Measurements from ENCODE around the gene ALPG. TPM values are rescaled to one million over a fixed set of nuclear protein-coding genes. Genes with fewer than 3 reads are reported as not detected.
"Not testable (repeated sequence)": the region's sequence is repeated elsewhere in the genome, so short reads cannot be mapped to it uniquely, and the experiment has no call there.

The ALPG gene
- total RNA-seq, 1 donor from 2014 or later, result not detected

DNA sequence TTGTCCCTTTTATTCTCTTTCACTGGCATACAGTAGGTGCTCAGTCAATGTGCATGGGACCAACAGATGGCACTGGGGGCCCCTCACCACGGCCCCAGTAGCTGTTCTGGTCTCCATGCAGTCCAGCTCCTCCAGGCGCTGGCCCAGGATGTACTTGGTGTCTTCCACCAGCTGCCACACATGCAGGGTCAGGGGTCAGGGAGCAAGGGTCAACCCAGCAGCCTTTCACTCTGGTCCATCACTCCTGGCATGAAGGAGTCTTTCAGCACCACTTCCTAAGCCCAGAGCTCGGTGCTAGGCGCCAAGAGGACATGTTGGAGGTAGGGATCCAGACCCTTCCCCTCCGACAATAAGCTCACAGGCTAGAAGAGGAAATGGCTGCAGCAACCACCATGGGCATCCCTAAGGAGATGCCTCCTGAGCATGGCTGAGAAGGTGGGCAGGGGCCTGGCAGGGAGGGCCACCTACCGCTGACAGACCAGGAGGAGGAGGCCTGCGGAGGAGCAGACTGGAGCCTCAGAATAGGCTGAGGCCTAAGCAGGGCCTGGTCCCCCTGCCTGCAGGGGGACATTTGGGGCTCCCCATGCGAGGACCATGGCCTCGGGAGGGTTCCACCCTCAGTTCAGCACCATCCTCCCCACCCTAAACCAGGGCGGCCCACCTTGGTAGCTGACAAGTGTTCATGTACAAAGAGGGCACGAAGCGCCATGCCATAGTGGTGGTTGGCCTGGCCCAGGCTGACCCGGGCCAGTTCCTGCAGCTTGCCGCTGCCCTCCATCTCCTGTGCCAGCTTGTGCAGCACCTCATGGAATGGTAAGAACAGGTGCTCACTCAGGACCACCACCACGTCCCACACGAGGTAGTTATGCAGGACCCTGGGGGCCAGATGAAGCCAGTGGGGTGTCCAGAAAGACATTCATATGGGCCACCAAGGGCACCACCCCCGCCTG lies 10.2 kb downstream of the ALPG start:
- no peak for DNase-seq
- intact Hi-C loops (cut with micrococcal nuclease), result no loop called here

DNA sequence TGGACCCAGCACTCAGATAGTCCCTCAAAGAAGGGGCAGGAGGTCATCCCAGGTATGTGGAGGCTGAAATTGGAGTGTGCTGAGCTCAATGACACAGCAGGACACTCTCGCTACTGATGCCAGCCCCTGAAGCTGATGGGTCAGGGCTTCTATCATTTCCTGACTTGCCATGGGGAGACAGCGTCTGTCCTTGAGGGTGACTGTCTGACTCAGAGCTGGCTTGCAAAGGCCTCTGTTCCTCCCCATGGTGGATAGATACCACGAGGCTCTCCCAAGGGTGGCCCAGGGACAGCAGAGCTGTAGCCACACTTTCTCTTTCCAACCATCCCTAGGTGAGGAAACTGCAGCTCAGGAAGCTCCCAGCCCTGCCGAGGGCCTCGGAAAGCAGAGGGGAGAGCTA lies 10.8 kb downstream of the ALPG start:
- ATAC-seq, result no peak
- intact Hi-C loops (cut with micrococcal nuclease), result no loop called here
- no peak for DNase-seq

More for the DNA sequence above, 10.2 kb downstream of the ALPG start:
- ATAC-seq, result no peak

DNA sequence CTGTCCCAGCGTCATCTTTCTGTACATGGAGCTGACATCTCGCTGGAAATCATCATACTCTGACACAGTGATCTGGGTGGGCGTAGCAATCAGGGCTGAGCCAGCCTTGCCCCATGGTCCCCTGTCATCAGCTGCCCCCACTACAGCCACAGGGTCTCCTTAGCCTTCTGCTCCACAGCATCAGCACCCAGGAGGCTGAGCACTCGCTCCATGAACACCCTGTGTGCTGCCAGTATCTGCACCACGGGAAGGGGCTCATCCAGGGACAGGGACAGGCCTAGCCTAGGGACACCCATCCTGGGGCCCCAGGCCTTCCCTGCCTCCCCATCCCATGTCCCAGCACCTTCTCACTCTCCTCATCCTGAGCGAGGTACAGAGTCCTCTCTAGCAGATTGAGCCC lies 11.4 kb downstream of the ALPG start:
- ATAC-seq, result no peak
- intact Hi-C loops (cut with micrococcal nuclease), result no loop called here

DNA sequence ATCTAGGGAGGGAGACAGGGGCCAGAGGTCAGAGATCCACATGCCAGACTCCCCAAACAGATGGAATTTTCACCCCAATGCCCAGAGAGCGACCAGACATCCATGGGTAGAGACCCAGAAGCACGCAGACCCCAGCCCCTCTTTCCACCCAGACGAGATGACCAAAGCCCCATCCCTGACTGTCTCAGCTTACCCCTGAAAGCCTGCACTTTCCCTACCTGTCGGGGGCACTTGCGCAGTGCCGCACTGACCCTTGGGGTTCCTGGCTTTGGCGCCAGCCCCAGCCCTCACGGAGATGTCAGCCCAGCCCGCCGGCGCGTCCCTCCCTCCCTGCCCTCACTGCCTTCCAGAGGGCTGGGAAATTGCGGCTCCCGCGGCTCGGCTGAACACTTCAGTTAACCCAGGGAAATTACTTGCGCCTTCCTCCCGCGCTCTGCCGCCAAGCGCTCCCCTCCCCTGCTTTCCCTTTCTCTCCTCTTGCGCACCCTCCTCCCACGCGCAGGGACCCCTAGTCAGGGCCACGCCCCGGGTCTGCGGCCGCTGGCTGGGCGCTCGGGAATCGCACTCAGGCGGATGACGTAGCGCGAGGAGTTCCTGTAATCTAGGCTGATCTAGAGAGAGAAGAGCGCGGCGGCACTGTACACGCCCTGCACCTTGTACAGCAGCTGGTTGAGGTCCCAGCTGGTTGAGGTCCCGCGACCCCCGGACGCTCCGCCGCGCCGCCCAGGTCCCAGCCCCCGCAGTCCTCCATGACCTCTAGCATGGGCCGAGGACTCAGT lies 12.0 kb downstream of the ALPG start:
- intact Hi-C loops (cut with micrococcal nuclease), result no loop called here
- DNase-seq, result no peak
- ATAC-seq, result no peak

More for the DNA sequence above, 11.4 kb downstream of the ALPG start:
- DNase-seq, result no peak

DNA sequence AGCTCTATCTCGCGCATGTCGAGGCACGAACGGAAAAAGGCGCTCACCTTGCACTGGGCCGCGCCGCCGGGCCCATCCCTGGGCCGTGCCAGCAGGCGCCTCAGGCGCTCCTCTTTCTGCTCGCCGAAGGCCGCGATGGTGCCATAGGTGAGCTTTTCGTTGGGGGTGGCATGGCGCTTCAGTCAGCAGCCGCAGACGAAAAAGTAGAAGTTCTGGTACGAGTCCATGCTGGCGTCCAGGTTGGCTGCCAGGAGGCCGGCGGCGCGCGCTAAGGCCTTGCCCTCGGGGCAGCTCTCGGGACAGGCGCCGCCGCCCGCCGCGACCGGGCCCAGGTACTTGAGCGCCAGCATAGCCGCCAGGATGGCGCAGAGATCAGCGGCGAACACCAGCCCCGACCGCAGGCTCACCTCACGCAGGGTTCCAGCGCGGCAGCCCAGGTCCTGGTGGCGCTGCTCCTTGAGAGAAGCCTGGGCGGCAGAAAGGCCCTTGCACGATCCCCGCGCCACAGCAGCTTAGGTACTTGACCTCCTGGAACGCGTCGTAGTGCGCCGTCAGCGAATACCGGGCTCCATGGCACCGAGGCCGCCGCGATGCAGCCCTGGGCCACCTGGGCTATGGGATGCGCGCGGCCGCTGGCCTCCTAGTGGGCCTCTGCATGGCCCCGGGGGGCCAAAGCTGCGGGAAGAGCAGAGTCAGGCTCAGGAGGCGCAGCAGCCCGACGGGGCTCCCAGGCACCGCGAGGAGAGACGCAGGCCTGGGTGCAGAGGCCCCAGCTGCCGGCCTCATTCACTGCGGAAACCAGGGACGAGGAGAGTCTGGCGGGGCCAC lies 12.8 kb downstream of the ALPG start:
- intact Hi-C loops (cut with micrococcal nuclease), result no loop called here
- ATAC-seq (no peak), DNase-seq (no peak)

DNA sequence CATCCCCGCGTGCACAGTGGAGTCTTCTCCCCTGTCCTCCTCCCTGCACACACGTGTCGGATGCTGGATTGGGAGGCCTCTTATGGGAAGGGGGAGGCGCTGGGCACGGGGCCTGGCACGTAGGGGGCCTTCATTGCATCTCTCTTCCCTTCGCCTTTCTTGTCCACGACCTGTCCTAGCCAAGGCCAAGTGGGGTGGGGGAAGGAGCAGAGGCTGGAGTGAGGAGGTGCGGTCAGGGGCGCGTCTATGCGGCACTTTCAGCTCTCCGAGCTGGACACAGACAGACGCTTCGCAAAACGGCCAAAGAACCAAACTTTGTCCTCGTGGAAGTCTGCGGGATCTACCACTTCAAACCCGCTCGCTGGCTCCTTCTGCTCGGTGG lies 13.4 kb downstream of the ALPG start:
- intact Hi-C loops (cut with micrococcal nuclease), result no loop called here
- ATAC-seq, result no peak

DNA sequence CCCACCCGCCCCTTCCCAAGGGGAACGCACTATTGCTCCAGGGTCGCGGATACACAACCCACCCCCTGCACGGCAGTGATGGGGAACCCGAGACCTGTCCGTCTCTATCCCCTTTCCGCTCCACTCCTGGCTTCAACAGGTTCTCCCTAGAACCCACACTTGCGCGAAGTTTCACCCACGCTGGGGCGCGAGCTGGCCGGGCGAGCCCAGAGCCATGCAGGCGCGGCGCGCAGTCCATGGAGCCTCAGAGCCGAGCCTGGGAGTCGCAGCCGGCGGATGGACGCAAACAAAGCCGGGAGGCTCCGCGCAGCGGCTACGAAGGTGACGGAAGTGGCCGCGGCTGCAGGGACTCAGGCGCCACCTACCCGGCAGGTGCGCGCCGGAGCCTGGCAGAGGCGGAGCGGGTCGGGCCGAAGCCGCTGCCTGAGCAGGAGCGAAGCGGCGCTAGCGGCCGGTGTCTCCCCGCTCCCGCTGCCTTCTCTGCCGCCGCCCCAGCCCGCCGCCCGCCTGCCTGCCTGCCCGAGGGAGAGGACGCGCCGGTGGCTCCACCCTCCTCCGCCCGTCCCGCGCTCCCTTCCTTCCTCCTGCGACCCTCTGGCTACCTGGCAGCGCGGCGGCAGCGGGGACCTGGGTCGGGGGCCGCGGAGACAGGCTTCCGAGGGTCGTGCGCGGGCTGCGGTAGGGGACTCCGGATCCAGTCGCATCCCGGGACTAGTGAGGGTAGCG lies 14.0 kb downstream of the ALPG start:
- DNase-seq (no peak), ATAC-seq (peak; percentile 30)
- intact Hi-C loops (cut with micrococcal nuclease), result no loop called here

More for the DNA sequence above, 13.4 kb downstream of the ALPG start:
- no peak for DNase-seq

DNA sequence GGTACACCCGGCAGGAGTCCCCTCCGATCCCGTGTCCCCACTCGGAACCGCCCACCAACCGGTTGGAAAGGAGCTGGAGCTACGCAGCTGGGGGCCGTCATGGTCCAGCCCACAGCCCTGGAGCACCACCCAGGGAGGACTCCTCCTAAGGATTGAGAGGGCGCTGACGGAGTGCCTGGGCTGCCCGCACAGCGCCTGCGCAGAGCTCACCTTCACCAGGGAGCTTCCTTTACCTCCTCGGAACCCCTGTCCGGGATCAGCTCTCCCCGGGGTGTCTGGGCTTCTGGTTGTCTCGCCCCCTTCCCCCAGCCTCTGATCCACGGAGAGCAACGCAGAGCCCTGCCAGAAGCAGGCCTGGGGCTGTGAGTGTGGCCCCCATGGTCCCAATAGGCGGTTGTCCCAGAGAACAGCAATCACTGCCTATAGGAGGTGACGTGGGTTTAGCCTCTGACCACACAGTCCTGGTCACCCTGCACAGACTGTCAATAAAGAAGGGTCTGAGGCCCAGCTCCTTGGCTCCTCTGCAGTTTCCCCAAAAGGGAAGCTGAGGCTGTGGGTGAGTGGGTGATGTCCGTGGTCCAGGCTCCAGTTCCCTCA lies 14.6 kb downstream of the ALPG start:
- ATAC-seq, result no peak
- DNase-seq, result no peak
- intact Hi-C loops (cut with micrococcal nuclease), result no loop called here

DNA sequence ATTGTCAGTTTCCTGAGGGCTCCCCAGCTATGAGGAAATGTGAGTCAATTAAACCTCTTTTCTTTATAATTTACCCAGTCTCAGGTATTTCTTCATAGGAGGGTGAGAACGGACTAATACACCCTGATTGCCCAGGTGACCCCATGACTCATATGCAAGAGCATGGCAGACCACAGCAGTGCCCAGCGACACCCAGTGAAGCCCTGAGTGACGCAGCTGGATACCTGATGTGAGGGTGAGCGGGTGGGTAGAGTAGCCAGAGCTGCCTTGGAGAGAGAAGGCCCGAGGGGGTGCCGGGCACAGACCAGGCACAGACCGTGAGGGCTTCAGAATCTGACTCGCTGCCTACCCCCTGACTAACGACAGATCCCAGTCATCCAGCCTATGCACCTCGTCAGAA lies 15.4 kb downstream of the ALPG start:
- DNase-seq (no peak), ATAC-seq (no peak)
- intact Hi-C loops (cut with micrococcal nuclease), result no loop called here

DNA sequence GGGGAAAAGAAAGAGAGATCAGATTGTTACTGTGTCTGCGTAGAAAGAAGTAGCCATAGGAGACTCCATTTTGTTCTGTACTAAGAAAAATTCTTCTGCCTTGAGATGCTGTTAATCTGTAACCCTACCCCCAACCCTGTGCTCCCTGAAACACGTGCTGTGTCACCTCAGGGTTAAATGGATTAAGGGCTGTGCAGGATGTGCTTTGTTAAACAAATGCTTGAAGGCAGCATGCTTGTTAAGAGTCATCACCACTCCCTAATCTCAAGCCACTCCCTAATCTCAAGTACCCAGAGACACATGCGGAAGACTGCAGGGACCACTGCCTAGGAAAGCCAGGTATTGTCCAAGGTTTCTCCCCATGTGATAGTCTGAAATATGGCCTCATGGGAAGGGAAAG lies 16.4 kb downstream of the ALPG start:
- ATAC-seq; intact Hi-C loops (cut with micrococcal nuclease); DNase-seq: not testable (repeated sequence)

DNA sequence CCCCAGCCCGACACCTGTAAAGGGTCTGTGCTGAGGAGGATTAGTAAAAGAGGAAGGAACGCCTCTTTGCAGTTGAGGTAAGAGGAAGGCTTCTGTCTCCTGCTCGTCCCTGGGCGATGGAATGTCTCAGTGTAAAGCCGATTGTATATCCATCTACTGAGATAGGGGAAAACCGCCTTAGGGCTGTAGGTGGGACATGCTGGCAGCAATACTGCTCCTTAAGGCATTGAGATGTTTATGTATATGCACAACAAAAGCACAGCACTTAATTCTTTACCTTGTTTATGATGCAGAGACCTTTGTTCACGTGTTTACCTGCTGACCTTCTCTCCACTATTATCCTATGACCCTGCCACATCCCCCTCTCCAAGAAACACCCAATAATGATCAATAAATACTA lies 16.8 kb downstream of the ALPG start:
- ATAC-seq; intact Hi-C loops (cut with micrococcal nuclease): not testable (repeated sequence)

DNA sequence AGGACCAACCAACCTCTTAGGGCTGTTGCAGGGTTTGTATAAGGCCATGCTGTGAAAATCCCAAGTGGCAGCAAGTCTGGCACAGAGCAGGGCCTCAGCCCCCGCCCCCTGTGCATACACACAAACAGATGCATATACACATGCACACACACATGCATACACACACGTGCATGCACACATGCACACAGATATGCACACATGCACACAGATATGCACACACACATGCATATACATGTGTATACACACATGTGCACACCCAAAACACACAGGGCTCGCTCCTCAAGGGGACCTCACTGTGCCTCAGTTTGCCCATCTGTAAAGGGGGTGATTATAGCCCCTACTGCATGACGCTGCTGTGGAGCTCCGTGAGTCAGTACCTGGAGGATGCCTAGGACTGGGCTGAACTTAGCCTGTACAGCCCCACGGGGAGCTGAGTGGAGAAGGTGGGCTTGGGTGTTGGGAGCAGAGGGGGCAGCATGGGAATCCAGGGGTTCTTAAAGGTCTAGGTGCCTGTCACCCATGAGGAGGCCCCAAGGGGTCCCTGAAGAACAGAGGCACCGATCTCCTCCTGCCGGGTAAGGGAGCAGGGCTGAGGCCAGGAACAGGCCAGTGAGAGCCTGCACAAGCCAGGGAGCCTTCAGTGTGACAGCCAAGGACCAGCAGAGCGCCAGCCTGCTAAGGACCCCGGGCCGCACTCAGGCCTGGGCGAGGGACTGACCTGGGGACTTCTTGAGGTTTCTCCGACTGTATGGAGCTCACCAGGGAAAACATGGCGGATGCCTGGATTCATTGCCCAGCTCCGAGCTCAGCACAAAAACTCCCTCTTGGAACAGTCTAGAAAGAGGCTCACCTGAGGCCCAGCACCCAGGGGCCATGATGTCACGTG lies 25.3 kb downstream of the ALPG start:
- intact Hi-C loops (cut with micrococcal nuclease), result no loop called here
- ATAC-seq (no peak), DNase-seq (no peak)

More for the DNA sequence above, 16.8 kb downstream of the ALPG start:
- not testable (repeated sequence) for DNase-seq

DNA sequence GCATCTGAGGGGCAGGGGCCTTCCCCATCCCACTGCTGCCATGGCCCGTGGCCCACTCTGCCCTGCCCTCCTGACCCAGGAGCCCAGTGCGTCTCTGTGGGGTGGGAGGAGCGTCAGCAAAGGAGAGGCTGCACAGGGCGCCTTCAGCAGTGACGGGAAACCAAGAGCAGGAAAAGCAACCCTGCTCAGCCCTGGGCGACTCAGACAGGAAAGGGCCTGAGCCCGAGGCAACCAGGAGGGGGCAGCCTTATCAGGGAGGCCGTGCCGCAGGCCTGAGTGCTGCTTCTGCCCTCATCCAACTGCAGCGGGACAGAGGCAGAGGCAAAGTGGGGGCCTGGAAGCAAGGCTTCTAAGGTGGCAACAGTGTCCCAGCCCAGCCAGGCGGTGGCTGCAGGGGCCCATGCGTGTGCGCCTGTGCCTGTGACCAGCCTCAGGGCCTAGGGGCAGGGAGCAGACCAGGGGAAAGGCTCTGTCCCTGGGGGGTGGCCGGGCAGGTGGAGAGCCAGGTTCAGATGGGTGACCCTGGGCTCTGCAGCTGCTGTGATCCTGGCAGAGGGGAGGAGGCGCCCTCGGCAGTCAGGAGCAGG lies 26.0 kb downstream of the ALPG start:
- DNase-seq (no peak), ATAC-seq (no peak)
- intact Hi-C loops (cut with micrococcal nuclease), result no loop called here

DNA sequence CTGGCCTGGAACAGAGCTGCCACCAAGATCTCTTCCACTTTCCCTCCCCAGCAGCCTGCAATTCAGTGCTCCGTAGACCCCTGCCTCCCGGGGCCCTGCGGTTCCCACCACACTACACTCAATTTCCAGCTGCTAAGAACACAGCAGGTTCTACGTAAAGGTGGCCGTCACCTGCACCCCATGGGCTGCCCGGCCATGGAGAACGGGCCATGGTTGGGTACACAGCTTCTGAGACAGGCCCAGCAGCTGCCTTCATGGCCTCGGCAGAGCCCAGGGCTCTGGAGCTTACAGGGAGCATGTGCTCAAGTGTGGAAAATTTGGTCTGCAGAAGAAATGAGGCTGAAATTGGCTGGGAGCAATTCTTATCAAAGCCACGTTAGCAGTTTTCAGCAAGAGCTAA lies 27.0 kb downstream of the ALPG start:
- intact Hi-C loops (cut with micrococcal nuclease); DNase-seq; ATAC-seq: not testable (repeated sequence)

DNA sequence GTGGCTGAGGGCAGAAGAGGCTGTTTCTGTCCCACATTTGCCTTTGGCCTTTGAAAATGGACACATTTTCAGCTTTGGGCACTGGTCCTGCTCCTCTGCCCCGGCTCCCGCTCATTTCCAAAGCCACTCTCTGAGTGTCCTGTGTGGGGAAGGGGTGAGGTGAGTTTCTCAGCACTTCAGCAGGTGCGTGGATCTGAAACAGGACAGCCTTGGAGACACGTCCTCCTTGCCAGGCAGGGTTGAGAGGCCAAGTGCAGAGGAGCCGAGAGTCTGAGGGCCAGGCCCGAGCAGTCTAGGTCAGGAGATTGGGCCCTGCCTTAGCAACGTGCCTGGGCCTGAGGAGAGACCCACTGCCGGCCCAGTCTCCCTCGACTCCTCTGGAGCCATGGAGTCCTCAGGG lies 27.4 kb downstream of the ALPG start:
- intact Hi-C loops (cut with micrococcal nuclease), result no loop called here
- no peak for ATAC-seq
- no peak for DNase-seq

DNA sequence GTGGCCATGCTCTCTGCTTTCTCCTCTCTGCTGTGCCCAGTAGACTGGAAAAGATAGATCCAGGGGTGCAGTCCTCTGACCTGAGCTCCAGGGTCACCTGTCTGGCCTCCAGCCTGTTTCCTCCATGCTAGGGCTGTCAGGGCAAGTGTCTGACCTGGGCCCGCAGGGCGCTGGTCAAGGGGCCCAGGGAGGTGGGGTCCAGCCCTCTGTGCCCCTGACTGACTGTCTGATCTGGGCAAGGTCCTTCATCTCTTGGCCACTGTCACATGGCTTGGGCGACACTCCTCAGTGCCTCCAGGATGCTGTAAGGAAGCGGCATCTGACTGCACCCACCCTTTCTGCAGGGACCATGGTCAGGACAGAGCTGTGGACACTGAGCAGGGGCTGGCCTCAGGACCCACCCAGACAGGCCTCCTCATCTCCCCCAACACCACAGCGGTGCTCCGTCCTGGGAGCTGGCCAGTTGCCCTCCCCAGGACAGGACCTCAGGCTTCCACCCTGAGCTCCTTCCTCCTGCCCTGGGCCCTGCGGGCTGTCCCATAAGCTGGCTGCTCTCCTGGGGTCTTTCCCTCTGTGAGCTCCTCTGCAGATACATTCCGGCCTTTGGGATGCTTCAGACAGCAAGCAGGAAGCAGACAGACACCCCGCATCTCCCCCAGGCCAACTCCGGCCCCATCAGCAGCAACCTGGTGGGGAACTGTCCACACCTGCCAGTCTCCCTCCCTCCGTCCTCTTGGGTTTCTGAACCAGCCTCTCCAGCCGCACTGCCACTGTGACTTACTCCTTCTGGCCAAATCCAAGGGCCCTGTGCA lies 28.1 kb downstream of the ALPG start:
- no peak for ATAC-seq
- DNase-seq, result no peak
- intact Hi-C loops (cut with micrococcal nuclease), result no loop called here

DNA sequence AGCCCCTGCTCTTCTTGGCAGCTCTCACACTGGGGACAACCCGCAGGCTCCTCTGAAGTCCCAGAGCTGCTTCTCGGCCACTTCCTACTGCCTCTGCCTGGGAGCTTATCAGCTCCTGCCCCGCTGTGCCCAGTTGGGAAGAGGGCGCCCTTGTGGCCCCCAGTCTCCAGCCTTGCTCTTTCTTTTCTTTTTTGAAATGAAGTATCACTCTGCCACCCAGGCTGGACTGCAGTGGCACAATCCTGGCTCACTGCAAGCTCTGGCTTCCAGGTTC lies 28.7 kb downstream of the ALPG start:
- DNase-seq (no peak), ATAC-seq (no peak)
- intact Hi-C loops (cut with micrococcal nuclease), result no loop called here

Data from left ventricle myocardium superior (tissue), 1 donor.